Activated CD4-positive, alpha-beta T cell treated with anti-CD3 and anti-CD28 coated beads for 36 hours (primary cell): ENCODE measurements around the gene ADGRG2. TPM values are rescaled to one million over a fixed set of nuclear protein-coding genes. Genes with fewer than 3 reads are reported as not detected.
"Not testable (repeated sequence)": the region's sequence is repeated elsewhere in the genome, so short reads cannot be mapped to it uniquely, and the experiment has no call there.

Source experiments
- ATAC-seq: fragments of 200-7000 bp; cut with Tn5 transposase; one replicate; pipeline ENCODE4 v1.10.0; 2021; ENCODE audit warnings: mild to moderate bottlenecking, moderate library complexity
- CTCF ChIA-PET: fragments of 350-600 bp; sonication (Branson Sonifier 250); formaldehyde crosslinking; loops from one replicate; lab custom pipeline; 2021; ENCODE audit warnings: antibody characterized with exemption; lab: Charles Lee
- POLR2A ChIA-PET: fragments of 350-600 bp; sonication (Branson Sonifier 250); formaldehyde crosslinking; loops from one replicate; lab custom pipeline; 2021; ENCODE audit warnings: antibody characterized with exemption, inconsistent platforms; lab: Charles Lee
- DNase-seq: peaks from one replicate; pipeline ENCODE4 v3.0.0-alpha.2; 2020
- H3K27ac Mint-ChIP-seq: one replicate; pipeline ENCODE4 v1.8.0; 2021; ENCODE audit warnings: mixed read lengths
- H3K27me3 Mint-ChIP-seq: one replicate; pipeline ENCODE4 v1.8.0; 2021; ENCODE audit warnings: mixed read lengths
- H3K36me3 Mint-ChIP-seq: one replicate; pipeline ENCODE4 v1.8.0; 2021; ENCODE audit warnings: low read depth, mixed read lengths
- H3K4me1 Mint-ChIP-seq: one replicate; pipeline ENCODE4 v1.8.0; 2021; ENCODE audit warnings: mixed read lengths
- H3K4me3 Mint-ChIP-seq: one replicate; pipeline ENCODE4 v1.8.0; 2021; ENCODE audit warnings: mild to moderate bottlenecking, moderate library complexity, mixed read lengths
- H3K9me3 Mint-ChIP-seq: one replicate; pipeline ENCODE4 v1.8.0; 2021; ENCODE audit warnings: low read depth, mixed read lengths
- intact Hi-C, 2 experiments: fragments of 100-400 bp; cut with DNase I in 1 of 2; cut with micrococcal nuclease in 1 of 2; formaldehyde crosslinking; loops; one replicate each; pipeline versions ENCODE4 v1.14.2 to v1.15.1; 2022 to 2024; cut with DNase I, micrococcal nuclease
- total RNA-seq, 2 experiments: library from RNA; stranded (reverse); gene quantifications; one replicate each; pipeline ENCODE4 v1.2.3, GENCODE V29; 2021

The ADGRG2 gene
- total RNA-seq, 2 experiments from 2014 or later = not detected

DNA sequence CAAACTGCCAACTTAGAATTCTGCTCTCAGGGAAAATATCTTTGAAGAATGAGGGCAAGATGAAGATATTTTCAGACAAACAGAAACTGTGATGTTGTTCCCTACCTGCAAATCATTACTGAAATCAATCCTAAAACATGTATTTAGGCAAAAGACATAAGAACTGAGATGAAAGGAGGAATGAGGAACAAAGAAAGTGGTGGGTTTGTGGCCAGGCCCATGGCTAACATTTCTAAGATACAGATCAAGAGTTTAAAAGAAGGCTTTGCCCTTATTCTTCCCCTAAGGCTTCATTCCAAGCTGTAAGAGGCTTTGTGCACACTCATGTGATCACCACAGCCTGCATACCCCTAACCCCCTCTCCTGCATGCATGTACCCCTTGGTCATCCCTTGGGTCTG lies 46.5 kb downstream of the ADGRG2 start:
- Mint-ChIP-seq H3K4me1 (no peaks in the 10 kb centered on the region), H3K27me3 (no peaks in the 10 kb centered on the region), H3K9me3 (no peaks in the 10 kb centered on the region), H3K36me3 (no peaks in the 10 kb centered on the region), H3K27ac (no peak overlapping the region), H3K4me3 (no peak overlapping the region)
- ATAC-seq (no peak), DNase-seq (no peak)
- intact Hi-C loops = no loop called here
- ChIA-PET POLR2A (no interaction called here), CTCF (no interaction called here)

- intact Hi-C loops = no loop called here
These were observed 49.9 kb downstream of the ADGRG2 start for GRCh38 chrX:19072372-19072771.

GRCh38 chrX:19070555-19070994 lies 51.7 kb downstream of the ADGRG2 start:
- ATAC-seq (no peak), DNase-seq (no peak)
- no peaks in the 10 kb centered on the region for H3K4me1 Mint-ChIP-seq
- ChIA-PET POLR2A (no interaction called here), CTCF (no interaction called here)
- H3K4me3 Mint-ChIP-seq = no peak overlapping the region
- no peaks in the 10 kb centered on the region for H3K36me3 Mint-ChIP-seq
- intact Hi-C loops = no loop called here
- H3K9me3 Mint-ChIP-seq = no peaks in the 10 kb centered on the region
- H3K27ac Mint-ChIP-seq = no peak overlapping the region
- H3K27me3 Mint-ChIP-seq = no peaks in the 10 kb centered on the region

More at GRCh38 chrX:19072372-19072771, 49.9 kb downstream of the ADGRG2 start:
- DNase-seq = no peak
- Mint-ChIP-seq H3K27me3 (no peaks in the 10 kb centered on the region), H3K4me1 (no peaks in the 10 kb centered on the region), H3K9me3 (no peaks in the 10 kb centered on the region), H3K27ac (no peak overlapping the region), H3K4me3 (no peak overlapping the region), H3K36me3 (no peaks in the 10 kb centered on the region)
- ChIA-PET CTCF (no interaction called here), POLR2A (no interaction called here)
- ATAC-seq = no peak

GRCh38 chrX:19066987-19067386 lies 55.3 kb downstream of the ADGRG2 start:
- H3K9me3 Mint-ChIP-seq, H3K27ac Mint-ChIP-seq, H3K4me3 Mint-ChIP-seq, H3K4me1 Mint-ChIP-seq, H3K27me3 Mint-ChIP-seq, ATAC-seq, H3K36me3 Mint-ChIP-seq, intact Hi-C loops, DNase-seq, POLR2A ChIA-PET, CTCF ChIA-PET: not testable (repeated sequence)

GRCh38 chrX:19065535-19065934 lies 56.7 kb downstream of the ADGRG2 start:
- intact Hi-C loops = no loop called here
- POLR2A ChIA-PET = no interaction called here
- no peaks in the 10 kb centered on the region for H3K27me3 Mint-ChIP-seq
- ATAC-seq (no peak), DNase-seq (no peak)
- H3K36me3 Mint-ChIP-seq = no peaks in the 10 kb centered on the region
- no peaks in the 10 kb centered on the region for H3K4me1 Mint-ChIP-seq
- CTCF ChIA-PET = no interaction called here
- no peak overlapping the region for H3K27ac Mint-ChIP-seq
- no peak overlapping the region for H3K4me3 Mint-ChIP-seq
- no peaks in the 10 kb centered on the region for H3K9me3 Mint-ChIP-seq

DNA sequence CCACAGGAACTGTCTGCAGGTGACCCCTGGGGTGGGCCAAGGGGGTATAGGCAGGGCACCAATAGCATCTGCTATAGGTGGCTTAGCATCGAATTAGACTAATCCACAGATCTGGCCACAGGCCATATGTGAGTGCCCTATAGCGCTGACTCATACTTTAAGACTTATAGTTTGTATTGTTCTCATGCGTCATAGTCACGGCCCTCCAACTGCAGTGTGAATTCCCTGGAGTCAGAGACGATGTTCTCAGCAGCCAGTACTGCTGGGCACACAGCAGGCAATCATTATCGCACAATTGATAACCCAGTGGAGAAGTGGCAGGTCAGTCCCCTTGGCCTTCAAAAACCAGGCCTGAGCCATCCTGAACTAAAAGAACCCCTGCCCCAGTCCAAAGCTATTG lies 58.1 kb downstream of the ADGRG2 start:
- H3K4me1 Mint-ChIP-seq = no peaks in the 10 kb centered on the region
- ChIA-PET CTCF (no interaction called here), POLR2A (no interaction called here)
- no peak for DNase-seq
- no peaks in the 10 kb centered on the region for H3K27me3 Mint-ChIP-seq
- no peak overlapping the region for H3K27ac Mint-ChIP-seq
- no peaks in the 10 kb centered on the region for H3K36me3 Mint-ChIP-seq
- no peaks in the 10 kb centered on the region for H3K9me3 Mint-ChIP-seq
- intact Hi-C loops = no loop called here
- ATAC-seq = no peak
- H3K4me3 Mint-ChIP-seq = no peak overlapping the region

DNA sequence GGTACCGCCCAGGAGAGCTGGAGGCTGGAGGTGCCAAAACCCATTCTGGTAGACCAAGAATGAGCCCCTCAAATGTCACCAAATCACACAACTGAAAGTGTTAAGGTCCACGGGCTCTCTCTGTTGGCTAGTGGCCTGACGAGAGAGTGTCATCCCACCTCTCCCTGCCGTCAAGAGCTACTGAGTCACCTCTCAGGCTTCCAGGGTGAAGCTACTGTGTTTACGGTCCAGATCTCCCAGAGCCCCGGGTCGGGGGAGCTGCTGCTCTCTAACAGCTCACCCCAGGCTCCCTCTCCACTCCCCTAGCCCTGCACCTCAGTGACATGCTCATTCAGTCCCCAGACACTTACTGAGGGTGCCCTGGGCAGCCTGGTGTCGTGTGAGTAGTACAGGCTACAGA lies 59.2 kb downstream of the ADGRG2 start:
- Mint-ChIP-seq H3K27me3 (no peaks in the 10 kb centered on the region), H3K4me3 (no peak overlapping the region), H3K4me1 (no peaks in the 10 kb centered on the region), H3K27ac (no peak overlapping the region), H3K36me3 (no peaks in the 10 kb centered on the region), H3K9me3 (no peaks in the 10 kb centered on the region)
- intact Hi-C loops = no loop called here
- DNase-seq = no peak
- ChIA-PET CTCF (no interaction called here), POLR2A (no interaction called here)
- ATAC-seq = no peak

- no peak overlapping the region for H3K4me3 Mint-ChIP-seq
- intact Hi-C loops = no loop called here
- ATAC-seq (no peak), DNase-seq (no peak)
- H3K4me1 Mint-ChIP-seq = no peaks in the 10 kb centered on the region
- H3K27ac Mint-ChIP-seq = no peak overlapping the region
- no peaks in the 10 kb centered on the region for H3K9me3 Mint-ChIP-seq
- CTCF ChIA-PET = interaction anchor here (0.6 kb wide), 1 partner anchor 201 kb away, joined by 3 read pairs; no protein-coding TSS in a partner anchor
- POLR2A ChIA-PET = no interaction called here
- no peaks in the 10 kb centered on the region for H3K36me3 Mint-ChIP-seq
- no peaks in the 10 kb centered on the region for H3K27me3 Mint-ChIP-seq
These were observed 63.2 kb downstream of the ADGRG2 start for GRCh38 chrX:19059067-19059466.

- intact Hi-C loops = no loop called here
- POLR2A ChIA-PET = no interaction called here
- CTCF ChIA-PET = no interaction called here
- H3K27ac Mint-ChIP-seq = no peak overlapping the region
- no peaks in the 10 kb centered on the region for H3K27me3 Mint-ChIP-seq
- DNase-seq (no peak), ATAC-seq (no peak)
- H3K4me1 Mint-ChIP-seq = no peaks in the 10 kb centered on the region
- H3K9me3 Mint-ChIP-seq = no peaks in the 10 kb centered on the region
- no peaks in the 10 kb centered on the region for H3K36me3 Mint-ChIP-seq
- H3K4me3 Mint-ChIP-seq = no peak overlapping the region
These were observed 64.4 kb downstream of the ADGRG2 start for GRCh38 chrX:19057856-19058255.

GRCh38 chrX:19049110-19049509 lies 73.2 kb downstream of the ADGRG2 start:
- no peaks in the 10 kb centered on the region for H3K36me3 Mint-ChIP-seq
- CTCF ChIA-PET = interaction anchor here (0.6 kb wide), 1 partner anchor 55 kb away, joined by 4 read pairs; no protein-coding TSS in a partner anchor
- no peak for ATAC-seq

DNA sequence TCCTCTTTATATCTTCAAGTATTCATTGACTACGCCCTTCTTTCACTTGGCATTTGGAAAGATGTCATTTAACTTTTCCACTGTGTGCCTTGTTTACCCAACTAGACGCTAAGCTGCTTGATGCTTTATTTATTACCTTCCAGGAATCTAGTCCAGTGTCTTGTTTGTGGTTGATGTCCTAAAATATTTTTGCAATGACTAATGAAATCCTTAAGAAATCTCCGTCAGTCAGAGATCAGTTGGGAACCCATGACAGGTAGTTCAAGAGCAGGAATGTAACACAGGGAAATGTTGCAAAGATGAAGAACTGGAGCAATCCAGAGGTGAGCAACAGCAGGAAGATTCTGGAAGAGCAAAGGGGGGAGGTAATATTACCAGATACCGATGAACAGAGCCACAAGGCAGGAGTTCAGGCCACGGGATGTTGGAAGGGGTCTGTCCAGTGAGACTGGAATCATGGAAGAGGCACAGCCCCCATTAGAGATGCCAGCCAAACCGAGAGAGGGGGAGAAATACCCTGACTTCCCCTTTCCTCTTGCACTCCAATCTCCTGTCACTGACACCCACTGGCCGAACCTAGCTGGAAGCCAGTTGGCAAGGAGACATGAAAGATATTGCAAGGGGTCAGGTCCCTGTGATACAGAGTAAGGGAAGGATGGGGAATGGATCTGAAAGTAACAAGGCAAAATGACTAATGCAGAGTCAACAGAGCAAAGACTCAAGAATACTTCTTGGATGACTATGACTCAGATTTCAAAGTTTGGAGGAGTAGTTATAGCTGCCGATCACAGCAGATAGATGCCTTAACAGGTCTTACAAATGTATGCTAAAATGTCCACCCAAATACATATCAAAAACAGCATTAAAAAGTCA lies 75.7 kb downstream of the ADGRG2 start:
- ATAC-seq (no peak), DNase-seq (no peak)
- POLR2A ChIA-PET = no interaction called here
- no peaks in the 10 kb centered on the region for H3K27me3 Mint-ChIP-seq
- H3K4me3 Mint-ChIP-seq = no peak overlapping the region
- CTCF ChIA-PET = no interaction called here
- H3K4me1 Mint-ChIP-seq = no peaks in the 10 kb centered on the region
- no peaks in the 10 kb centered on the region for H3K36me3 Mint-ChIP-seq
- intact Hi-C loops = no loop called here
- no peaks in the 10 kb centered on the region for H3K9me3 Mint-ChIP-seq
- H3K27ac Mint-ChIP-seq = no peak overlapping the region

More at GRCh38 chrX:19049110-19049509, 73.2 kb downstream of the ADGRG2 start:
- intact Hi-C loops = no loop called here
- no peak for DNase-seq
- POLR2A ChIA-PET = no interaction called here
- no peak overlapping the region for H3K27ac Mint-ChIP-seq
- no peak overlapping the region for H3K4me3 Mint-ChIP-seq
- no peaks in the 10 kb centered on the region for H3K27me3 Mint-ChIP-seq
- H3K4me1 Mint-ChIP-seq = no peaks in the 10 kb centered on the region
- no peaks in the 10 kb centered on the region for H3K9me3 Mint-ChIP-seq

DNA sequence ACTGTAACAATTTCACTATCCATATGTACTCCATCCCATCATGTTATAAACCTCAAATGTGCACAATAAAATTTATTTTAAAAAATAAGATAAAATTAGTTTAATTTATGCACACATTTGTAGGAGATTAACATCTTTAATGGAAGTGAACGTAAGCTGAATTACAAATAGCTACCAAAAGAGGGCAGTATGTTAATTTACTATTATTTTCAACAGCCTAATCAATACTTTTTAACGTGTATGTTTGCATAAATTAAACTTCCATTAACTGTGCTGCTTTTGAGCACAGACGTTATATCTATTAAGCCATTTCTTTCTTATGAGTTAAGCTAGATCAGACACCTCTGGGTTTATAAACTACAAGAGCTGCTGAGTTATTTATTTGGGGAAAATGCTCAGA lies 81.9 kb downstream of the ADGRG2 start:
- intact Hi-C loops = loop anchor here (2.0 to 5.0 kb wide), 2 partner anchors 292 to 294 kb away; no protein-coding TSS in a partner anchor
- H3K4me3 Mint-ChIP-seq = no peak overlapping the region
- DNase-seq (no peak), ATAC-seq (no peak)
- POLR2A ChIA-PET = no interaction called here
- no peaks in the 10 kb centered on the region for H3K4me1 Mint-ChIP-seq
- no peaks in the 10 kb centered on the region for H3K27me3 Mint-ChIP-seq
- H3K36me3 Mint-ChIP-seq = no peaks in the 10 kb centered on the region
- CTCF ChIA-PET = interaction anchor here (0.5 to 3.9 kb wide), 2 partner anchors 101 to 293 kb away, joined by 3 to 28 read pairs; no protein-coding TSS in a partner anchor
- H3K9me3 Mint-ChIP-seq = no peaks in the 10 kb centered on the region
- no peak overlapping the region for H3K27ac Mint-ChIP-seq
